Measurements from ENCODE around the gene PCAT7.

The PCAT7 gene

DNA sequence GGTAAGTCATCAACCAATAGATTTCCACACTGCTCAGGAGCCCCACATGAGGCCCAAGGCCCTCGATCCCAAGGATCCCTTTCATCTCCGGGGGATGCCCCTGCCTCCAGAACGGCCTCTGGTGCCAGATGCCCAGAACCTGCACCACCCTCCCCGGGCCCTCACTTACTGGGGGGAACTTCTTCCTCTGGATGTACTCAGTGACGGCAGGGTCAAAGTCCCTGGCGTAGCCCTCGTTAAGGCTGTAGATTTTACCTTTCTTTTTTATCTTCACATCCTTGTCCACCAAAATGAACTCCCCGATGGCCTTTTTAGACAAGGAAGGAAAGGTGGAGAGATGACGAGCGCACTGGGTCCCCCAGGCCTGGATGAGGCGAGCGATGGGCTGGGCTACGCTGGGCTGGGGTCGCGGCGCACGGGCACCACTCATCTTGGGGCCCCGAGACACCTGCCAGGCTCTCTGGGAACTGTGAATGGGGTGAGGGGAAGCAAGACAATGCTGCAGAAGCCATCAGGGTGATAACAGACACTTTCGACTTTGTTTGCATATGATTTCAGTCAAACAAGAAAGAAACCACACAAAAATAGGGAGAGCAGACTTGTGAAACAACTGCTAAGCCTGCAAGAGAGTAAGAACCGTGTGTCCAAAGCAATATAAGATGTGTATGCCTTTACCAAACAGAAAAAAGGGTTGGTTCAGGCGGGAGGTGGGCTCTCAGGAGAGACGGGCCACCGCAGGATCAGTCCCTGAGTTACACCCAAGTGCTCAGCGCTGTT, 52.0 kb downstream of the PCAT7 start:
- no peak for DNase-seq

DNA sequence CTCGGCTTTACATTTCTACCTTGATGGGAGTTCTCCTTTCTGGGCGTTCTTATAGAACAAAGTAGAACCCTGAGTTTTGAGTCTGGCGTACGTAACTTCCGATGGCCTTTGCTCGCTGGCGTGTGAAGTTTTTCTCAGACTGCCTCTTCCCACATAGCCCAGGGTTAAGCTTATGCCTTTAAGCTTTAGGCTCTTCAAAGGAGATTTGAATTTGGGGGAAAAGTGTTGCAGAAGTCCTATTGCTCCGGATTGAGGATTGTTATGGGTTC, 52.5 kb downstream of the PCAT7 start:
- DNase-seq, result no peak

DNA sequence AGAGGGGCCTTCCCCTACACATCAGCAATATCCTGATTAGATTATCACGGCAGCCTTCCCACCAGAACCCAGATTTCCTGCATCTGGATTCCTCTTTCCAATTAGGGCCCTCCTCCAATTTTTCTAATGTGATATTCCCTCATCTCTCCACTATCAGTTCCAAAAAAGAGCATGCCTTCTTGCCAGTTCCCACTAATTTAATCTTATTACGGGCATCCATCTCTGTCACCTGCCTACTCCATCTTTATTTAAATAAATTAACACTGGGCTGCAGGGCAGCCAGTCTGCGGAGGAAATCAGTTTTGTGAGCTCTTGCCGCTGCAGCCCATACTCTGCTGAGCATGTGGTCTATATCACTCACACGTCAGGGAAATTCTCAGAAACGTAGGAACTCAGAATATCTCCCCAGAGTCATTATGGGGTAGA, 55.3 kb downstream of the PCAT7 start:
- no peak for DNase-seq

DNA sequence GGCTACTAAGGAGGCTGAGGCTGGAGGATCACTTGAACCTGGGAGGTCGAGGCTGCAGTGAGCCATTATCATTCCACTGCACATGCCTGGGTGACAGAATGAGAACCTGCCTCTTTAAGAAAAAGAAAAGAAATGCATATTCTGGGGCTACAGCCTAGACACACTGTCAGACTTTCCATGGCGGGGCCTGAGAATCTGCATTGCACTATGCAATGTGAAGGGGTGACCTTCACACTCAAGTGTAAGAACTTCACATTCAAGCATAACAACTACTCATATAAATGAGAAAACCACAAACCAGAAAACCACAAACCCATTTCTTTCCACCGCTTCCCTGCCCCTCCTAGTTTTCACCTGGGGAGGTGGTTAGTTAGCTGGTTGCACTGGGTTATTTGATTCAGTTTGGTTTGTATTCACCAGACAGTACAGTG, 56.8 kb downstream of the PCAT7 start:
- DNase-seq, result no peak

DNA sequence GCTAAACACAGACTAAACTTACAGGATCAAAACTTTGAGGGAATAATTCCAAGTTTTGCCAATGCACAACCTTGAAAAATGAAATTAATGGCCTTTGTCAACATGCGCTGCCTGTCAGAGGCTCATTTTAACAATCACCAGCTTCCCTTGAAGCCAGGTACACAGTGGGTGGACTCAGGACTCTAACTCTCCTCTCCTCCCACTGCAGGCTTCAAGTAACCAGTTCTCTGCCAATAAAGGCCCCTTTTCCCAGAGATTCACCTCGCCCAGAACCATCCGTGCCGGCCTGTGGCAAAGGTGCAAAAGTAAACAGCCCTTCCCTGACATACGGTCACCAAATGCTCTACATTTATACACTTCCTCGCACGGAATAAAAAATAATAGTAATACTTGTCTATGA, 57.2 kb downstream of the PCAT7 start:
- DNase-seq, result no peak

DNA sequence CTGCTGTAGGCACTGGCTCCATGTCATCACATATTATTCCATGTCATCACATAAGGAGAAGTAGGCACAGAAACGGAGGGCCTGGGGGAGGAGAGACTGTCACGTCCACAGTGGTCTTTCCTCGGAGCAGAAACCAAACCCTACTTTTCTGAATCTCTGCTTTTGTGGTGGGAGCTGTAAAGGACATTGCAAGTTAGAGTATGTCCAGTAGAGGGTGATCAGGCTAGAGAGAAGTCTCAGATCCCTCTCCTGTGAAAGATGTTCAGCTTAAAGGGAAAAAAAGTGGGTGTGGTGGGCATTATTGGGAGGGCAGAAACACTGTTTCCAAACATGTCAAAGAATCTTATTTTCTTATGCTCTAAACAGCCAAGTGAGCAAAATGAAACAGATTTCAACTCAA, 58.1 kb downstream of the PCAT7 start:
- DNase-seq, result no peak

DNA sequence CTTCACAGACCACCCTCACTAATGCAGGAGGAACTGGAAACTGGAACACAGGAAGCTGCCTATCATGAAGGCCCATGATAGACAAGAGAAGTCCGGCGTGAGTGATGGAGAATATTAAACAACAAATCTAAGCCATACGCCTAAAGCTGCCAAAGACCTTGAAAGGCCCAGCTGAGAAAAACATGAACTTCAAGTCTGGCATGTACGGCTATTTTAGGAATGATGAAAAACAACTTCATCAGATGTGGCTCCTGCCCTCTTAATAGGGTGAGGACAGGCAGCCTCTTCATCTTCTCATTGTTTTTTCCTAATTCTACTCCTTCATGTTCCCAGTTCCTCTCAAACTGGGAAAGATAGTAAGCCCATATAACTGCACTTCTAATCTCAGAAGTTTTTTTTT, 64.1 kb downstream of the PCAT7 start:
- no peak for DNase-seq

Measured in stimulated activated naive CD4-positive, alpha-beta T cell (primary cell).